ENCODE results near the gene COL6A2.
A peak's percentile ranks its signal among the peaks of the same experiment; 100 is the strongest.
"Not testable (repeated sequence)": the region's sequence is repeated elsewhere in the genome, so short reads cannot be mapped to it uniquely, and the experiment has no call there.

Gene COL6A2

DNA sequence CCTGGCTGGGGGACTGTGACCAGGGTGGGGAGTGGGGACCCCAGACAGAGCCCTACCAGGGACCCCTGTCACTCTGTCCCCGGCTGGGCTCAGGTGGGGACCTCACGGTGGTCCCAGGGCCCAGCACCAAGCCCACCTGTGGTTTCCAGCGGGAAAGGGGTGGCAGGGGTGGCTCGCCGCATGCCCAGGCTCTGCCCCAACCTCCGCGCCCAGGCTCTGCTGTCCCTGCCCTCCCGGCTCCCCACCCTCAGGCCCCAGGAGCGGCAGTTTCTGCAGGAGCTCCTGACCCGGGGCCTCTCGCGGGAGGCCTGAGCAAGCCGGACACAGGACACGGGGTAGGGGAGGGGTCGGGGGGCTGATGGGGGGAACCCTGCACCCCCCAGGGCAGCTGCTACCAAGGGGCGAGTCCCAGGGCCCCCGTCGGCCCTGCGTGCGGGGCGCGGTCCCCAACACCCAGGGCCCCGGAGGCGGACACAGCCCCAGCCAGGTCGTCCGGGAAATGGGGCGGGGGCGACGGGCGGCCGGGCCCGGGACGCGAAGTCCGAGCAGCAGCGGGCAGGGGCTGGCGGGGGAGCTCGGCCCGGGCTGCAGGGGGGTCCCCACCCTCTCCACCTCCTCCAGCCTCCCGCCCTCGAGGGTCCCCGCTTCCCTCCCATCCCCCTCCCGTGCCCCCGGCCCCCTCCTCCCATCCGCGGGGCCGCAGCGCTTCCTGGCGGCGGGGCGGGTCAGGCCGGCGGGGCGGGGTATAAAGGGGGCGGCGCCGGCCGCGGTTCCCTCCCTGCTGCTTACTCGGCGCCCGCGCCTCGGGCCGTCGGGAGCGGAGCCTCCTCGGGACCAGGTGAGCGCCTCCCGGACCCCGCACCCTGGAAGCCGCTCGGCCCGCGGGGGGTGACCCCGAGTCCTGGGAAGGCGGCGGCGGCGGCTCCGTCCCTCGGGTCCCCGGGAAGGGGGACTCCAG, at the start of gene COL6A2:
Gene COL6A2, plus strand, starts transcription at position 777 of the 958 bp plus-strand sequence.
- DNase-seq (ENCODE audit: low read depth in 2 of 2) = peak in 1 of 2 donors; percentile 29

GRCh38 chr21:46048926-46049889, 48.7 kb upstream of the COL6A2 start:
- DNase-seq (ENCODE audit: low read depth in 2 of 2) = no peak

GRCh38 chr21:46049890-46050667, 47.8 kb upstream of the COL6A2 start:
- DNase-seq (ENCODE audit: low read depth in 2 of 2) = no peak

DNA sequence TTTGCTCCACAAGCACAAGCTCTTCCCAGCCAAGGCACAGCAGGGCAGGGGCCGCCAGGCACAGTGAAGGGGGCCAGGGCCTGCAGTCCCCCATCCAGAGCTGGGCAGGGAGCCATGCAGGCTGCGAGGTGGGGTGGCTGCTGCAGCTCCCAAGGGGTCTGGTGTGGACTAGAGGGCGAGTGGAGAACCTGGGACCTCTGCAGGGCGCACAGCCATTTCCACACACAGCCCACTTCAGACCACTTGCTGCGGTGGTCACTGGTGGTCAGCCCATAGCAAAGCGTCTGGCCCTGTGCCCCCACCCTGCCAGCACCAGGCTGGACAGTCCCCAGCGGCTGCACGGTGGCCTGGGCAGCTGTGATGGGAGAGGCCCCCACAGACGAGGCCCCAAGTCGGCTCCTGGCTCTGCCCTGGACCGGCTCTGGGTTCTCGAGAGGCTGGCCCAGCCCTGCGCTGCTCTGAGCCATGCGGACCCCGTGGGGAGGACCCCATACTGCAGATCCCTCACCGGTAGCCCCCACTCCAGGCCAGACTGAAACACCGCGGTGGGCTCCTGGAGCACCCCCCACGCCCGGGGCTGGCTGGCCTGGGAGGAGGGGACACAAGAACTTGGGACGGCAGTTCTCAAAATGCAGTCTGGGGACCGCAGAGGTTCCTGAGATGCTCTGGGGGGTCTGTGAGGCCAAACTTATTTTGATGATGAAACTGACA, 47.1 kb upstream of the COL6A2 start:
- no peak for DNase-seq (ENCODE audit: low read depth in 2 of 2)

DNA sequence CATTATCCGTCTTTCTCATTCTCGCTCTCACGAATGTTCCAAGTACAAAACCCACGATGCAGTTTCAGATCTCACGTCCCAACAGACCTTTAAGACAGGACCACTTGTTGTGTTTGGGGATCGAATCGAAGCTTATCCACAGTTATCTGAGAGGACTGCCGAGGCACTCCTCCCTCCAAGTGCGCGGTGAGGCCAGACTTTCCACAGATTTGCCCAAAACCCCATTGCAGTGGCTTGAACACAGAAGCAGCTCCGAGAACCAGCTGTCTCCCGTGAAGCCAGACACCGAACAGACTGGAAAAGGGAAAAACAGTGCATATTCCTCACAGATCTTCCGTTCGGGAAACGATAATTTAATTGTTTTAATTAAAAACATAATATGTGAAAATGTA, 46.5 kb upstream of the COL6A2 start:
- no peak for DNase-seq (ENCODE audit: low read depth in 2 of 2)

GRCh38 chr21:46051821-46052675, 45.9 kb upstream of the COL6A2 start:
- DNase-seq (ENCODE audit: low read depth in 2 of 2) = no peak

GRCh38 chr21:46052703-46053651, 44.9 kb upstream of the COL6A2 start:
- DNase-seq (ENCODE audit: low read depth in 2 of 2) = no peak

GRCh38 chr21:46054031-46054430, 43.9 kb upstream of the COL6A2 start:
- no peak for DNase-seq (ENCODE audit: low read depth in 2 of 2)

DNA sequence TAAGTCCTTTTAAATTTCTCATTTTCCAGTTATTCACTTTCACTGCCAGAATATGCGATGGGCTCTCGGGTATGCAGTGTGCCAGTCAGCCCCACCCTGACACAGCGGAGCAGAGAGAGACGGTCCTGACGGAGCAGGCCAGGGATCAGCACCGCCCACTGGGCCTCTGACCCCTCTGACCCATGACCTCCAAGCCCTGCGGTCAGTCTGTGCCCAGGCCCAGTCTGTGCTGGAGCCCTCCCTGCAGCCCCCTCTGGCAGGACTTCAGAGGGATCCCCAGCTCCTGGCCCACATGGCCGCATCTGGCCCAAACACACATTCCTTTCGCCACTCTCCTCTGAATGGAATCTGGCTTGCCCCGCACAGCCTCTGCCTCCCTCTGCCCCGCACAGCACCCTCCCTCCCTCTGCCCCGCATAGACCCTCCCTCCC, 43.4 kb upstream of the COL6A2 start:
- no peak for DNase-seq (ENCODE audit: low read depth in 2 of 2)

GRCh38 chr21:46055863-46056281, 42.0 kb upstream of the COL6A2 start:
- DNase-seq (ENCODE audit: low read depth in 2 of 2) = no peak

- DNase-seq (ENCODE audit: low read depth in 2 of 2) = no peak
Measured at GRCh38 chr21:46056450-46056903, 41.4 kb upstream of the COL6A2 start.

DNA sequence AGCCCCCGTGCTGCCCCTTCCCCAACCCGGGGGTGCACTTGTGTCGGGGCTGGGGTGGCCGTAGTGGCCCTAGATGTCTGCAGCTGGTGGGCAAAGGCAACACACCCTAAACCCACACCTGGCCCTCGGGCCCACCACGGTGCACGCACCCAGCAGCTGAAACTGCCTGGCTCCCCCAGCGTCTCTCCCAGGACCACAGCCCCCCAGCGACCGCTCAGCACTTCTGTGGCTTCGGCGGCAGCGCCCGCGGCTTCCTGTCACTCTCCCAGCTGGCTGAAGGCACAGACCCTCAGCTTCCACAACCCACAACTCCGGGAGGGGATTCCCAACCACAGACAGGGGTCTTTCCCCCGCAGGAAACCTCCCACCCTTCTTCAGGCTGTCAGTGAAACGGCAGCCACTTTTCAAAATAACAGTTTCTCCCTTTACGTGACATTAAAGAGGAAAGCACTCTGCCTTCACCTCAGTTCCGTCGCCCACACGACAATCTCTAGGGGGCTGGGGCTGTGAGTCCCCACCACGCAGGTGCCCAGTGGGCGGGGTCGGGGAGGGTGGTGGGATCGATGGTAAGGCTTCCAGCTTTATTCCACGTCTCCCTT, 40.7 kb upstream of the COL6A2 start:
- DNase-seq (ENCODE audit: low read depth in 2 of 2) = no peak

DNA sequence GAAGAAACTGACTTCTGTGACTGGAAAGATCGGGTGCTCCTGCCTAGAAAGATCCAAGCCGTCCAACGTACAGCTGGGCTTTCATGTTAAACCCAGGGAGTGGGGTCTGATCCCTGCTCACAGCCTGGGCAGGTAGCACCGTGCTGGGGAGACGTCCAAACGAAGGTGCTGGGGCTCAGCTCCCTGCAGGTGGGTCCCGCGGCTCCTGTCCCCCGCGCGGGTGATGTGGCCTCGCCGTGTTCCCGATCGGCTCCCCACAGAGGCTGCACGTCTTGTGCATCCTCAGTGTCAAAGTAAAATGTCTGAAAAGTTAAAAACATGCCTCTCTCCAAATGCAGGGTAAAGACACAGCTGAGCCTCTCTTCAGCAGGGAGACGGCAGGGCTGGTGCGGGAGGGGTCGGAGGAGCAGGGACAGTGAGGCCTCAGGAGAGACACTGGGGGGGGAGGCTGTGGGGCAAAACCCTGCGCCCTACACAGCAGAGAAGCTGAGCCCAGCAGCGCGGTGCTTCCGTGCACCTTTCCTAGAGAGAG, 40.1 kb upstream of the COL6A2 start:
- no peak for DNase-seq (ENCODE audit: low read depth in 2 of 2)

GRCh38 chr21:46058431-46059145, 39.3 kb upstream of the COL6A2 start:
- DNase-seq (ENCODE audit: low read depth in 2 of 2) = no peak

- DNase-seq (ENCODE audit: low read depth in 2 of 2) = no peak
Measured at GRCh38 chr21:46059195-46059594, 38.7 kb upstream of the COL6A2 start.

DNA sequence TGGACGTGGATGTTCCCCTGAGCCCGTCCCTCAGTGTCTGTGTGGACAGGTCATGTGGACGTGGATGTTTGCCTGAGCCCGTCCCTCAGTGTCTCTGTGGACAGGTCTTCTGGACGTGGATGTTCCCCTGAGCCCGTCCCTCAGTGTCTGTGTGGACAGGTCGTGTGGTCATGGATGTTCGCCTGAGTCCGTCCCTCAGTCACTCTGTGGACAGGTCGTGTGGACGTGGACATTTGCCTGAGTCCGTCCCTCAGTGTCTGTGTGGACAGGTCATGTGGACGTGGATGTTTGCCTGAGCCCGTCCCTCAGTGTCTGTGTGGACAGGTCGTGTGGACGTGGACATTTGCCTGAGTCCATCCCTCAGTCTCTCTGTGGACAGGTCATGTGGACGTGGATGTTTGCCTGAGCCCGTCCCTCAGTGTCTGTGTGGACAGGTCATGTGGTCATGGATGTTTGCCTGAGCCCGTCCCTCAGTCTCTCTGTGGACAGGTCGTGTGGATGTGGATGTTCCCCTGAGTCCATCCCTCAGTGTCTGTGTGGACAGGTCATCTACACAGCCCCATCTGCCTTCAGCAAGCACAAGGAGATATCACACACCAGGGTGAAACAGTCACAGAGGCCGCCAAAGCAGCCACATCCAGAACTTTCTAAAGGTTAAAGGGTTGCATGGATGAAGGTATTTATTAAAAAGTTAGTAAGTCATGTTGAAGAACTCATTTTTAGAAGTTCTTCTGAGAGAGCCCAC, 38.0 kb upstream of the COL6A2 start:
- not testable (repeated sequence) for DNase-seq (ENCODE audit: low read depth in 2 of 2)
